ENCODE measurements around the gene NDUFA12. TPM values are rescaled to one million over a fixed set of nuclear protein-coding genes. Genes with fewer than 3 reads are reported as not detected.

NDUFA12 gene
- polyA plus RNA-seq, 1 experiment = 188 TPM

GRCh38 chr12:94940771-94941170 is 62.7 kb downstream of the NDUFA12 start:
- ChIA-PET CTCF (no interaction called here), POLR2A (no interaction called here)
- H3K27me3 ChIP-seq (ENCODE audit: control insufficient read depth, insufficient read depth, low read length) = no peaks in the 10 kb centered on the region
- no peak overlapping the region for H3K4me3 ChIP-seq (ENCODE audit: low read depth, low read length)
- H3K9me3 ChIP-seq (ENCODE audit: control insufficient read depth, insufficient read depth, low read length) = no peaks in the 10 kb centered on the region
- H3K27ac ChIP-seq (ENCODE audit: low read depth, low read length) = no peak overlapping the region
- no peak for DNase-seq (ENCODE audit: low read depth, low spot score)
- TF ChIP-seq, protein P1, sequence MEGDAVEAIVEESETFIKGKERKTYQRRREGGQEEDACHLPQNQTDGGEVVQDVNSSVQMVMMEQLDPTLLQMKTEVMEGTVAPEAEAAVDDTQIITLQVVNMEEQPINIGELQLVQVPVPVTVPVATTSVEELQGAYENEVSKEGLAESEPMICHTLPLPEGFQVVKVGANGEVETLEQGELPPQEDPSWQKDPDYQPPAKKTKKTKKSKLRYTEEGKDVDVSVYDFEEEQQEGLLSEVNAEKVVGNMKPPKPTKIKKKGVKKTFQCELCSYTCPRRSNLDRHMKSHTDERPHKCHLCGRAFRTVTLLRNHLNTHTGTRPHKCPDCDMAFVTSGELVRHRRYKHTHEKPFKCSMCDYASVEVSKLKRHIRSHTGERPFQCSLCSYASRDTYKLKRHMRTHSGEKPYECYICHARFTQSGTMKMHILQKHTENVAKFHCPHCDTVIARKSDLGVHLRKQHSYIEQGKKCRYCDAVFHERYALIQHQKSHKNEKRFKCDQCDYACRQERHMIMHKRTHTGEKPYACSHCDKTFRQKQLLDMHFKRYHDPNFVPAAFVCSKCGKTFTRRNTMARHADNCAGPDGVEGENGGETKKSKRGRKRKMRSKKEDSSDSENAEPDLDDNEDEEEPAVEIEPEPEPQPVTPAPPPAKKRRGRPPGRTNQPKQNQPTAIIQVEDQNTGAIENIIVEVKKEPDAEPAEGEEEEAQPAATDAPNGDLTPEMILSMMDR (IDR thresholded peaks at IDR 0.05; ENCODE audit: low read depth, low read length) = no peak

DNA sequence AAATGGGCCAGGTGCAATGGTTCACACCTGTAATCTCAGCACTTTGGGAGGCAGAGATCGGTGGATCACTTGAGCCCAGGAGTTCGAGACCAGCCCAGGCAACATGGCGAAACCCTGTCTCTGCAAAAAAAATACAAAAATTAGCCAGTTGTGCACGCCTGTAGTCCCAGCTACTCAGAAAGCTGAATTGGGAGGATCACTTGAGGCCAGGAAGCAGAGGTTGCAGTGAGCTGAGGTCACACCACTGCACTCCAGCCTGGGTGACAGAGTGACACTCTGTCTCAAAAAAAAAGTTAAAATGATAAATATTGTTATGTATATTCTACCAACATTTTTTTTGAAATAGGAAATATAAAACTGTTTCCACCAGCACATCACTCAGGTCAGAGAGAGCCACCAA is 64.9 kb downstream of the NDUFA12 start:
- no peak overlapping the region for H3K4me3 ChIP-seq (ENCODE audit: low read depth, low read length)
- CTCF ChIA-PET = no interaction called here
- no peak for DNase-seq (ENCODE audit: low read depth, low spot score)
- POLR2A ChIA-PET = no interaction called here
- no peak overlapping the region for H3K27ac ChIP-seq (ENCODE audit: low read depth, low read length)
- TF ChIP-seq, protein P1 (IDR thresholded peaks at IDR 0.05; ENCODE audit: low read depth, low read length) = no peak
- no peaks in the 10 kb centered on the region for H3K9me3 ChIP-seq (ENCODE audit: control insufficient read depth, insufficient read depth, low read length)
- H3K27me3 ChIP-seq (ENCODE audit: control insufficient read depth, insufficient read depth, low read length) = no peaks in the 10 kb centered on the region

DNA sequence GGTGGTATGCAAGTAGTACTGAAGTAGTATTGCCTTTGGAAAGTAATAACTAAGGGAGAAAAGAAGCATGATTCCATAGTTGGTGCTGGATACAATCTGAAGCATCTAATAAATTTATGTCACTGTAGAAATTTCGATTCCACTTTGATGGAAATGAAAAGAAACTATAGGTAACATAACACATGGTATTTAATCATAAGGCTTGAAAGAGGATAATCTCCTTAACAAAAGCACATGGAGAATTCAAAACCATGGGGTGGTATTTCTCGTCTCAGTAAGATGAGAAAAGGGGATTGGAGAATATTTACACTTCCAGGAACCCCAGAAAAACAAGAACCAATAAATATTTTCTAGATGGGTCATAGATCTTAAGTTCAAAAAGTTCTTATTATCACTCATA is 72.7 kb downstream of the NDUFA12 start:
- Histone ChIP-seq H3K27me3 (ENCODE audit: control insufficient read depth, insufficient read depth, low read length) (peaks cover 4% of the 10 kb centered on the region), H3K4me3 (ENCODE audit: low read depth, low read length) (no peak overlapping the region), H3K27ac (ENCODE audit: low read depth, low read length) (no peak overlapping the region), H3K9me3 (ENCODE audit: control insufficient read depth, insufficient read depth, low read length) (no peaks in the 10 kb centered on the region)
- TF ChIP-seq, protein P1 (IDR thresholded peaks at IDR 0.05; ENCODE audit: low read depth, low read length) = no peak
- ChIA-PET CTCF (no interaction called here), POLR2A (no interaction called here)
- no peak for DNase-seq (ENCODE audit: low read depth, low spot score)

GRCh38 chr12:94930216-94930654 is 73.3 kb downstream of the NDUFA12 start:
- ChIA-PET CTCF (no interaction called here), POLR2A (no interaction called here)
- Histone ChIP-seq H3K9me3 (ENCODE audit: control insufficient read depth, insufficient read depth, low read length) (no peaks in the 10 kb centered on the region), H3K27me3 (ENCODE audit: control insufficient read depth, insufficient read depth, low read length) (peaks cover 4% of the 10 kb centered on the region), H3K27ac (ENCODE audit: low read depth, low read length) (no peak overlapping the region), H3K4me3 (ENCODE audit: low read depth, low read length) (no peak overlapping the region)
- DNase-seq (ENCODE audit: low read depth, low spot score) = no peak
- TF ChIP-seq, protein P1 (IDR thresholded peaks at IDR 0.05; ENCODE audit: low read depth, low read length) = no peak

DNA sequence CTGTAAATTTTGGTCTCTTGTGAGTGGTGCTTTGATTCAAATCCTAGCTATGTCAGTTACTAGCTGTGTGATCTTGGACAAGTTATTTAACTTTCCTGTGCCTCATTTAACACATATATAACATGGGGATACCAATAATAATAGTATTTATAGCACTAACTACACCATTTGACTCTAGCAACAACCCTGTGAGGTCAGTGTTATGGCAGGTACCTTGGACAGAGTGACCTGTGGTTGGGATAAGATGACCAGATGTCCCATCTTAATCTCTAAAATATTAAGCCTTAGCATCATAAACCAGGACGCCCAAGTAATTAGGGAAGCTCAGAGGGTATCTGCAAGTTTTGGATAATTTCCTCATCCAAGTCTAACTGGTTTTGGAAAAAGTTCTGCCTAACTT is 73.7 kb downstream of the NDUFA12 start:
- CTCF ChIA-PET = no interaction called here

More for the DNA sequence above, 73.7 kb downstream of the NDUFA12 start:
- Histone ChIP-seq H3K4me3 (ENCODE audit: low read depth, low read length) (no peak overlapping the region), H3K9me3 (ENCODE audit: control insufficient read depth, insufficient read depth, low read length) (no peaks in the 10 kb centered on the region), H3K27me3 (ENCODE audit: control insufficient read depth, insufficient read depth, low read length) (peaks cover 4% of the 10 kb centered on the region), H3K27ac (ENCODE audit: low read depth, low read length) (no peak overlapping the region)
- TF ChIP-seq, protein P1 (IDR thresholded peaks at IDR 0.05; ENCODE audit: low read depth, low read length) = no peak
- DNase-seq (ENCODE audit: low read depth, low spot score) = no peak
- POLR2A ChIA-PET = no interaction called here

Measured in AG04450 (cell line).